GM21576 (cell line): Measurements from ENCODE around the gene SCUBE2.

Experiments used
- ATAC-seq: cut with Tn5 transposase; IDR thresholded peaks from one replicate; pipeline ENCODE4 v1.9.1; 2021; ENCODE audit warnings: mild to moderate bottlenecking, moderate library complexity; ENCODE audit not compliant: unreplicated experiment

Gene SCUBE2

GRCh38 chr11:9047964-9048523 is 43.4 kb downstream of the SCUBE2 start:
- no peak for ATAC-seq

- ATAC-seq, result no peak
These were observed 44.9 kb downstream of the SCUBE2 start for GRCh38 chr11:9046481-9046880.

GRCh38 chr11:9042488-9042887 is 48.9 kb downstream of the SCUBE2 start:
- no peak for ATAC-seq

- no peak for ATAC-seq
These were observed 49.7 kb downstream of the SCUBE2 start for GRCh38 chr11:9041747-9042146.

- ATAC-seq, result no peak
These were observed 51.0 kb downstream of the SCUBE2 start for GRCh38 chr11:9040410-9040809.

- ATAC-seq, result no peak
These were observed 51.5 kb downstream of the SCUBE2 start for GRCh38 chr11:9039863-9040262.

- ATAC-seq, result no peak
These were observed 52.2 kb downstream of the SCUBE2 start for GRCh38 chr11:9039198-9039597.

- no peak for ATAC-seq
These were observed 52.9 kb downstream of the SCUBE2 start for GRCh38 chr11:9038541-9038940.

GRCh38 chr11:9037963-9038362 is 53.4 kb downstream of the SCUBE2 start:
- ATAC-seq, result no peak

- ATAC-seq, result no peak
These were observed 54.2 kb downstream of the SCUBE2 start for GRCh38 chr11:9037046-9037780.

- no peak for ATAC-seq
These were observed 60.8 kb downstream of the SCUBE2 start for GRCh38 chr11:9030601-9031000.

- no peak for ATAC-seq
These were observed 62.0 kb downstream of the SCUBE2 start for GRCh38 chr11:9029422-9029821.

- no peak for ATAC-seq
These were observed 62.8 kb downstream of the SCUBE2 start for GRCh38 chr11:9028581-9028980.

- no peak for ATAC-seq
These were observed 66.1 kb downstream of the SCUBE2 start for GRCh38 chr11:9025101-9025850.

- ATAC-seq, result no peak
These were observed 68.3 kb downstream of the SCUBE2 start for GRCh38 chr11:9022961-9023680.

GRCh38 chr11:9020916-9021315 is 70.5 kb downstream of the SCUBE2 start:
- no peak for ATAC-seq

GRCh38 chr11:9019861-9020260 is 71.5 kb downstream of the SCUBE2 start:
- no peak for ATAC-seq

GRCh38 chr11:9017773-9018172 is 73.6 kb downstream of the SCUBE2 start:
- no peak for ATAC-seq

GRCh38 chr11:9016916-9017642 is 74.3 kb downstream of the SCUBE2 start:
- no peak for ATAC-seq

GRCh38 chr11:9015677-9016076 is 75.7 kb downstream of the SCUBE2 start:
- ATAC-seq, result peak; percentile 66

GRCh38 chr11:9014826-9015225 is 76.6 kb downstream of the SCUBE2 start:
- ATAC-seq, result no peak
